Upper lobe of right lung (tissue), 1 donor: ENCODE data around the gene WDR53. TPM values are rescaled to one million over a fixed set of nuclear protein-coding genes. Genes with fewer than 3 reads are reported as not detected.

ENCODE experiments used
- ATAC-seq: fragments of 200-7000 bp; cut with Tn5 transposase; one replicate; pipeline ENCODE4 v1.9.1; 2020; ENCODE audit warnings: mild to moderate bottlenecking, moderate library complexity
- DNase-seq: peaks from one replicate; pipeline ENCODE4 v3.0.0-alpha.2; 2020
- H3K27ac ChIP-seq: fragments of 200-600 bp; one replicate; pipeline ENCODE4 v1.8.0; 2022
- H3K27me3 ChIP-seq: fragments of 200-600 bp; one replicate; pipeline ENCODE4 v1.8.0; 2022; ENCODE audit warnings: mild to moderate bottlenecking
- H3K36me3 ChIP-seq: fragments of 200-600 bp; one replicate; pipeline ENCODE4 v1.8.0; 2022
- H3K4me1 ChIP-seq: fragments of 200-600 bp; one replicate; pipeline ENCODE4 v1.8.0; 2022
- H3K4me3 ChIP-seq: fragments of 200-600 bp; one replicate; pipeline ENCODE4 v1.8.0; 2022; ENCODE audit warnings: mild to moderate bottlenecking
- H3K9me3 ChIP-seq: fragments of 200-600 bp; one replicate; pipeline ENCODE4 v1.8.0; 2022
- intact Hi-C: fragments of 100-400 bp; cut with DNase I; formaldehyde crosslinking; loops from one replicate; pipeline ENCODE4 v1.11.0; 2022
- total RNA-seq: library from RNA; stranded (reverse); fragmentation: NEBNext Ultra II Directional; extraction: Animal tissue kit (Norgen Biotek cat#: 25700); gene quantifications from one replicate; pipeline ENCODE4 v1.2.1, GENCODE V29; 2021
- TF ChIP-seq, protein P1 (sequence below): fragments of 200-600 bp; IDR thresholded peaks from one replicate; pipeline ENCODE4 v1.8.0; 2022; ENCODE audit warnings: antibody characterized with exemption
- donor health status: DM: no; HTN: yes; CAD: no; lungs with severe emphysema.

WDR53 gene
- total RNA-seq, 1 donor from 2014 or later: 13.8 TPM

DNA sequence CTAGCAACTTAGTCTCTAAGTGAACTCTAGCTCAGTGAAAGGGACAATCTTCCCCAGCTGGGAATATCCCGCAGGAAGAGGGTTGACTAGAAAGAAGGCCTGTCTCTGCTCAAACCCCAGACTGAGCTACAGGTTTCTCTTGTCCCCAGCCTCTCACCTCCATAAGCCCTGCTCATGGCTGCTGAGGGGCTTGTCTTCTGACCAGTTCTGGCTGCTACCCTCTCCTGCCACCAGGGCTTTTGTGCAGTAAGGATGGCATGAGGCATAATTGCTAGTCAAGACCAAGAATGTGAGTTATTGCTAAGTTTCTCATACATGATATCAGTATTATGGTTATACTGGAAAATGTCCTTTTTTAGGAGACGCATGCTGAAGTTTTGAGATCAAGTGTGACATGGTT lies 21.3 kb downstream of the WDR53 start:
- no peaks in the 10 kb centered on the region for H3K27me3 ChIP-seq
- H3K36me3 ChIP-seq: no peaks in the 10 kb centered on the region
- no peak overlapping the region for H3K27ac ChIP-seq
- no peaks in the 10 kb centered on the region for H3K4me1 ChIP-seq
- intact Hi-C loops: no loop called here
- H3K4me3 ChIP-seq: no peak overlapping the region
- no peak for DNase-seq
- ATAC-seq: no peak
- H3K9me3 ChIP-seq: no peaks in the 10 kb centered on the region
- TF ChIP-seq, protein P1, sequence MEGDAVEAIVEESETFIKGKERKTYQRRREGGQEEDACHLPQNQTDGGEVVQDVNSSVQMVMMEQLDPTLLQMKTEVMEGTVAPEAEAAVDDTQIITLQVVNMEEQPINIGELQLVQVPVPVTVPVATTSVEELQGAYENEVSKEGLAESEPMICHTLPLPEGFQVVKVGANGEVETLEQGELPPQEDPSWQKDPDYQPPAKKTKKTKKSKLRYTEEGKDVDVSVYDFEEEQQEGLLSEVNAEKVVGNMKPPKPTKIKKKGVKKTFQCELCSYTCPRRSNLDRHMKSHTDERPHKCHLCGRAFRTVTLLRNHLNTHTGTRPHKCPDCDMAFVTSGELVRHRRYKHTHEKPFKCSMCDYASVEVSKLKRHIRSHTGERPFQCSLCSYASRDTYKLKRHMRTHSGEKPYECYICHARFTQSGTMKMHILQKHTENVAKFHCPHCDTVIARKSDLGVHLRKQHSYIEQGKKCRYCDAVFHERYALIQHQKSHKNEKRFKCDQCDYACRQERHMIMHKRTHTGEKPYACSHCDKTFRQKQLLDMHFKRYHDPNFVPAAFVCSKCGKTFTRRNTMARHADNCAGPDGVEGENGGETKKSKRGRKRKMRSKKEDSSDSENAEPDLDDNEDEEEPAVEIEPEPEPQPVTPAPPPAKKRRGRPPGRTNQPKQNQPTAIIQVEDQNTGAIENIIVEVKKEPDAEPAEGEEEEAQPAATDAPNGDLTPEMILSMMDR: no peak

DNA sequence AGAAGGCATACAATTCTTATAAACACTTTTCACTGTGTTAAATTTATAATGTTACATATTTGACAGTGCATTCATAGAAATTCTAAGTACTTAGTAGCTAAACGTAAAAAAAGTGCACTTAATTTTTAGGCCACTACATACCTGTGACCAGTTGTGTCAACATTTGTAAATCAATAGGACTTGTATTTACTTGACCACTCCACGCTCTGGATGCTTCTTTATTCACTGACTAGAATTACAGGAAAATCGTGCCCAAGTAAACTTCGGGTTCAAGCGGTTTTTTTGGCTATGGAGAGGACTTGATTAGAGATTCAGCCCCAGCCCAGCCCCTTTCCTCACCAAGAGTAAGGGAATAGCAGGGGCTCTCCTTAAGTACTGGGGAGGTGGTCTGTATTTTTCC lies 21.8 kb downstream of the WDR53 start:
- intact Hi-C loops: no loop called here
- ATAC-seq: no peak

DNA sequence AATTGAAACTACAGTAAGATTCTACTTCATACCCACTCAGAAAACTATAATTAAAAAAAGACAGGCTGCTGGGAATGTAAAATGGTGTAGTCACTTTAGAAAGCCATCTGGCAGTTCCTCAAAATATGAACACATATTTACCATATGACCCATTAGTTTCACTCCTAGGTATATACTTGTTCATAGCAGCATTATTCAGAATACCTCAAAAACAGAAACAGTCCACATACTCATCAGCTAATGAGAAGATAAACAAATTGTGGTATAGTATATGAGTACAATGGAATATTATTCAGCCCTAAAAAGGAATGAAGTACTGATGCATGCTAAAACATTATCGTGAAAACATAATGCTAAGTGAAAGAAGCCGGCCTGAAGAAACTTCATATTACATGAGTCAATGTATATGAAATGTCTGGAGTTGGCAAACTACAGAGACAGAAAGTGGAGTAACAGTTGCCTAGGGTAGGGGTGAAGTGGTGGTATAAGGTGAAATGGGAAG lies 23.8 kb downstream of the WDR53 start:
- Histone ChIP-seq H3K36me3 (no peaks in the 10 kb centered on the region), H3K4me1 (no peaks in the 10 kb centered on the region), H3K4me3 (no peak overlapping the region), H3K27ac (no peak overlapping the region), H3K9me3 (no peaks in the 10 kb centered on the region), H3K27me3 (no peaks in the 10 kb centered on the region)
- ATAC-seq (no peak), DNase-seq (no peak)
- intact Hi-C loops: no loop called here
- TF ChIP-seq, protein P1: no peak

More for the DNA sequence above, 21.8 kb downstream of the WDR53 start:
- Histone ChIP-seq H3K27me3 (no peaks in the 10 kb centered on the region), H3K9me3 (no peaks in the 10 kb centered on the region), H3K36me3 (no peaks in the 10 kb centered on the region), H3K4me1 (no peaks in the 10 kb centered on the region), H3K4me3 (no peak overlapping the region), H3K27ac (no peak overlapping the region)
- no peak for DNase-seq
- TF ChIP-seq, protein P1: no peak

DNA sequence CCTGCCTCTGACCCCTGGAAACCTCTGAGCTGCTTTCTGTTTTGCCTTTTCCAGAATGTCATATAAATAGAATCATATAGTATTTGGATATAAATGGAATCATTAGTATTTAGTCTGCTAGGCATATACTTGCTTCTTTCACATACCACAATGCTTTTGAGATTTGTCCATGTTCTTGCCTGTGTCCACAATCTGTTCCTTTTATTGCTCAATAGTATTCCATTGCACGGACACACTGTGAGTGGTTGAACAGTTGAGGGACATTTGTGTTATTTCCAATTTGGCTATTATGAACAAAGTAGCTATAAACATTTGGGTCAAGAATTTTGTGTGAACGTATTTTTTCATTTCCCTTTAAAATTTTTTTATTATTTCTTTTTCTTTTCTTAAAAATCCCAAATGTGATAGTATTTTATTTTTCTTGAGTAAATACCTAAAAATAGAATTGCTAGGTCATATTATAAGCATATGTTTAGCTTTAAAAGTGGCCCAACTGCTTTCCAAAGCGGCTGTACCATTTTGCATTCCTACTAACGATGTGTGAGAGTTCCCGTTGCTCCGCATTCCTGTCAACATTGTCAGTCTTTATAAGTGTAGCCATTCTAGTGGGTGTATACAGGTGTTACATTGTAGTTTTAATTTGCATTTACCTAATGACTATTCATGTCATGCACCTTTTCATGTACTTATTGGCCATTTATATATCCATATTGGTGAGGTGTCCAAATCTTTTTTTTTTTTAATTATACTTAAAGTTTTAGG lies 26.5 kb downstream of the WDR53 start:
- no peaks in the 10 kb centered on the region for H3K4me1 ChIP-seq
- no peaks in the 10 kb centered on the region for H3K27me3 ChIP-seq
- ATAC-seq (no peak), DNase-seq (no peak)
- intact Hi-C loops: no loop called here
- no peak overlapping the region for H3K4me3 ChIP-seq
- no peaks in the 10 kb centered on the region for H3K36me3 ChIP-seq
- TF ChIP-seq, protein P1: no peak
- H3K9me3 ChIP-seq: no peaks in the 10 kb centered on the region
- no peak overlapping the region for H3K27ac ChIP-seq

DNA sequence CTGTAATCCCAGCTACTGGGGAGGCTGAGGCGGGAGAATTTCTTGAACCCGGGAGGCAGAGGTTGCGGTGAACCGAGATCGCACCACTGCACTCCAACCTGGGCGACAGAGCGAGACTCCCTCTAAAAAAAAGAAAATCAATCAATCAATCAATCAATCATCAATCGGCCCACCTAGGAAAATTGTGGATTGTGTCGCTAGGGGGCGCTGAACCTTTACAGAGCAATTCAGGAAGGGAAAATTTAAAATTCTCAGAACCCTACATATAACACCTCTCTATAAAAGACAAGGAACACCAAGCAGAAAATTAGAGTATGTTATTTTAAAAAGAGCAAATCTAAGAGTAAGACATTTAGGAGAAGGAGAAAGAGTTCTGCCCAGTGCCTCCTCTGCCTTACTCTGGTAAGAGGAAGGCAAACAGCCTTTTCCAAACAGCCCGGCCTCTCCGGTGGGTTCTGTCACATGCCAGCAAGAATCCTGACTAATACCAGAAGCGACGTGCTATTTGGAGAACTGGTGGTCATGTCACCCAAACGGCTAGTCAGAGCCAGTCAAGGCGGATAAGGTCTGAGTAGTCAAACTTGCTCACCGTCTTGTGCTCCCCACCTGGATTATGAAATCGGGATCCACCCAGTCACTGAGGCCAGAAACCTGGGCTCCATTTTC lies 30.9 kb downstream of the WDR53 start:
- ATAC-seq (no peak), DNase-seq (no peak)
- intact Hi-C loops: no loop called here

More for the DNA sequence above, 30.9 kb downstream of the WDR53 start:
- Histone ChIP-seq H3K36me3 (no peaks in the 10 kb centered on the region), H3K9me3 (no peaks in the 10 kb centered on the region), H3K27ac (no peak overlapping the region), H3K4me1 (no peaks in the 10 kb centered on the region), H3K27me3 (no peaks in the 10 kb centered on the region), H3K4me3 (no peak overlapping the region)
- TF ChIP-seq, protein P1: peak; percentile 71
